Adrenal gland (tissue), 5 donors: ENCODE data around the gene CAMSAP2.

Experiments
- CTCF ChIP-seq, 6 experiments: fragments of 450-650 bp in 4 of 6; fragments of 200-600 bp in 2 of 6; sonication (generic) in 1 of 6; IDR thresholded peaks; 1 replicate in 5 of 6; 2 replicates in 1 of 6; pipeline versions ENCODE4 v1.5.1 to v1.8.0; 2016 to 2021; ENCODE audit warnings: antibody characterized with exemption in 6 of 6, mild to moderate bottlenecking in 2 of 6, moderate library complexity in 1 of 6
- POLR2A ChIP-seq, 2 donors: fragments of 450-650 bp; IDR thresholded peaks; one replicate each; pipeline ENCODE4 v1.6.1; 2017; ENCODE audit warnings: antibody characterized with exemption in 2 of 2, mild to moderate bottlenecking in 2 of 2, moderate library complexity in 1 of 2
- donor health status: DM: no; HTN: no; CAD: no.

- no peak for TF ChIP-seq CTCF (IDR thresholded peaks at IDR 0.05)
- no peak for TF ChIP-seq POLR2A (IDR thresholded peaks at IDR 0.05)
Measured at GRCh38 chr1:200905411-200906052, 166.8 kb downstream of the CAMSAP2 start.
